GM06990 (cell line): Measurements from ENCODE around the gene ELMO1.

Source experiments
- DNase-seq: peaks from one replicate; pipeline ENCODE4 v3.0.0-alpha.2; 2011; ENCODE audit not compliant: insufficient read length; ENCODE audit errors: extremely low read depth
- H3K27me3 ChIP-seq: replicated peaks from 2 replicates; pipeline ENCODE4 v1.6.0; 2011; ENCODE audit warnings: low read length; ENCODE audit not compliant: control insufficient read depth, insufficient read depth
- H3K36me3 ChIP-seq: 2 replicates; pipeline ENCODE4 v1.5.1; 2011; ENCODE audit warnings: low read length; ENCODE audit not compliant: control insufficient read depth, insufficient read depth
- H3K4me3 ChIP-seq: replicated peaks from 2 replicates; pipeline ENCODE4 v1.5.1; 2011; ENCODE audit warnings: low read depth, mild to moderate bottlenecking, control low read depth, low read length
- TF ChIP-seq, protein P1 (sequence below): IDR thresholded peaks from 2 replicates; pipeline ENCODE4 v1.5.1; 2011; ENCODE audit warnings: low read length, control low read depth, mild to moderate bottlenecking, inconsistent platforms; ENCODE audit not compliant: insufficient read depth, poor library complexity, severe bottlenecking

Gene ELMO1

DNA sequence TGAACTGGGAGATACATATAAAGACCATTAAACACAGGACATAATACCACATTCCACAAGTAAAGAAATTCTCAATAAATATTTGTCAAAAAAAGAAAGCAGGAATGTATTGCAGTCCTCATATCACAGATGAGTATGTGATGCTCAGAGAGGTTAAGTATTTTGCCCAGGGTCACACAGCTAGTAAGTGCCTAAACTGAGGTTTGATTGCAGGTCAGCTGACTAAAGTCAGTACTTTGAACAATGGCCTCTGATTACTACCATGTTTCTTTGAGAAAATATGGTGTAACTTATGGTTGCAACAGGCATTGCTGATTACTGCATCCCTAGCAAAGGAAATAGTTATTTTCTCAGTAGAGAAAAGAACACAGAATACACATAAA, 267.1 kb downstream of the ELMO1 start:
- Histone ChIP-seq H3K4me3 (no peak overlapping the region), H3K36me3 (no peaks in the 10 kb centered on the region; the same call in none of the 2 replicates), H3K27me3 (no peaks in the 10 kb centered on the region)
- no peak for DNase-seq
- TF ChIP-seq, protein P1, sequence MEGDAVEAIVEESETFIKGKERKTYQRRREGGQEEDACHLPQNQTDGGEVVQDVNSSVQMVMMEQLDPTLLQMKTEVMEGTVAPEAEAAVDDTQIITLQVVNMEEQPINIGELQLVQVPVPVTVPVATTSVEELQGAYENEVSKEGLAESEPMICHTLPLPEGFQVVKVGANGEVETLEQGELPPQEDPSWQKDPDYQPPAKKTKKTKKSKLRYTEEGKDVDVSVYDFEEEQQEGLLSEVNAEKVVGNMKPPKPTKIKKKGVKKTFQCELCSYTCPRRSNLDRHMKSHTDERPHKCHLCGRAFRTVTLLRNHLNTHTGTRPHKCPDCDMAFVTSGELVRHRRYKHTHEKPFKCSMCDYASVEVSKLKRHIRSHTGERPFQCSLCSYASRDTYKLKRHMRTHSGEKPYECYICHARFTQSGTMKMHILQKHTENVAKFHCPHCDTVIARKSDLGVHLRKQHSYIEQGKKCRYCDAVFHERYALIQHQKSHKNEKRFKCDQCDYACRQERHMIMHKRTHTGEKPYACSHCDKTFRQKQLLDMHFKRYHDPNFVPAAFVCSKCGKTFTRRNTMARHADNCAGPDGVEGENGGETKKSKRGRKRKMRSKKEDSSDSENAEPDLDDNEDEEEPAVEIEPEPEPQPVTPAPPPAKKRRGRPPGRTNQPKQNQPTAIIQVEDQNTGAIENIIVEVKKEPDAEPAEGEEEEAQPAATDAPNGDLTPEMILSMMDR, result no peak

DNA sequence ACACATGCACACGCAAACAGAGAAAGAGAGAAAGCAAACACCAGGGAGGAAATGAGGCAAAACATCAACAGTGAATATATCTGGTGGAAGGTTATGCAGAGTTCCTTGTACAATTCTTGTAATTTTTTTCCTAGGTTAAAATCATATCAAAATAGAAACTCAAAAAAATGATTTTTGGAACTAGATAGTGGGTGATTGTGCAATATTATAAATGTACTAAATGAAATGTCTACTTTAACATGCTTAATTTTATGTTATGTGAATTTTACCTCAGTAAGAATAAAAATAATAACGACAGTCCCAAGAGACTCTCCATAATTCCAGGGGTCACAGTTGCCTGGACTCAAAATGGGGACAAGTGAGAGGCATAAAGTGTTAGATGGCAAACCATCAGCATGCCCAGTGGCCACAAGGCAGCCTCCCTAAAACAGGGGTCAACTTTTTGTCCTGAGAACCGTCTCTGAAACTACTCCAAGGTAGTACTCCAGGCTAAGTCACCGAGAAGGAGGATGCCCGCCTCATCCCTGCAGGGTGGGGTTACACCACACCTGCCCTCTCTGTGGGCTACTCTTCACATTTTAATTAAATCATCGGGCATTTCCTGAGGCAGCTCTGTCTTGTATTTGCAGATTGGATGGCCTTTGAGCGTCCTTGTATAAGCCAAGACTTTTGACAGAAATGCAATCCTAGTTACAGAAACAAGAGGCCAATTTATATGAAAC, 267.7 kb downstream of the ELMO1 start:
- H3K4me3 ChIP-seq, result no peak overlapping the region
- H3K27me3 ChIP-seq, result no peaks in the 10 kb centered on the region
- no peak for DNase-seq
- no peaks in the 10 kb centered on the region; the same call in none of the 2 replicates for H3K36me3 ChIP-seq
- TF ChIP-seq, protein P1, result no peak

DNA sequence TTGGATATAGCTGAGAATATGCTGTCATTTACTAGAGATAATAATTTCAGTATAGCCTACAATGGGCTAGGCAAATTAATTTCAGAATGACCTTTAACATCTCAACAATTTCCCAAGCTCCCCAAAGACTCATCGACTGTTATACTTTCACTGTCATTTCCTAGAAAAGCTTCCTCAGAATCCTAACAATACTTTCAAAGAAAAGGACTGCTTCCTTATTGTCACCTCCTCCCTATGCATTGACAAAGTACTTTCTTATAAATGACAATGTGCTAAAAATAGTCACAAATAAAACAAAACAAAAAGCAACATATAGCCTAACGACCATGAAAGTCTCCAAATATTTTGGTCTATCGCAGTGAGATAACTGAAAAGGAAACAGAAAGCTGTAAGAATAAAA, 272.6 kb downstream of the ELMO1 start:
- no peak overlapping the region for H3K4me3 ChIP-seq
- no peak for DNase-seq
- H3K27me3 ChIP-seq, result no peaks in the 10 kb centered on the region
- H3K36me3 ChIP-seq, result no peaks in the 10 kb centered on the region; the same call in none of the 2 replicates
- TF ChIP-seq, protein P1, result no peak

DNA sequence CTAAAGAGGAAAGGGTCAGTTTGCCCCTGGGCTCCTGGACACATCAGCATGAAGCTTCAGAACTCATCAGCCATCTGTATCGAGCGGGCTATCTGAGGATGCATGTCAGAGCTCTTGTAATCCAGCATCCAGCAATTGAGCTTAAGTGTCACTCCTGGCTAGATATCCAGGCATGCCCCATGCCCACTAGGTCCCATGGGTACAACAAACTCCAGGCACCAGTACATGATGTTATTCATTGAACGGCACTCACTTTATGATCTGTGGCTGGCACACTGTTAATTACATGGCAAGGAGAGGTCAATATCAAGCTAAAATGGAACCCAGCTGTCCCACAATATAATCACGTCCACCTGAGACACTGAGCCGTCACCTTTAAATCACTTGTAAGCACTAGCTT, 274.2 kb downstream of the ELMO1 start:
- Histone ChIP-seq H3K36me3 (peaks cover 5% of the 10 kb centered on the region), H3K27me3 (no peaks in the 10 kb centered on the region), H3K4me3 (no peak overlapping the region)
- no peak for DNase-seq
- TF ChIP-seq, protein P1, result no peak

DNA sequence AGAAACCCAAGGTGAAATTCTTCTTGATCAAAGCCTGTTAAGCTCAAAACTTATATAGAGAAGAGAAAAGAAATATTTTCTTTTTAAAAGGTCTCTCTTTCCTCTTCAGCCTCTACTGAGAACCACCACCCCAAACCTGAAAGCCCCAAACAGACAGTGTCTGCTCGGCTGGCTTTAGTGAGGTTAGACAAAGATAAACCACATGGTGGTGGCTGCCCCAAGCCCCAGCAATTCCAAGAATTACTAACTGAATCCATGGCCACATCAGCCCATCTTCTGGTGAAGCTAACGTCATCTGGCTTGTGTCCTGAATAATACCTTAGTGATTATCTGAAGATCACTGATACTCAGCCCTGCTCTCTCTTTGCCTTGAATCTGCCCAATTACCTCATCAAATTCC, 275.0 kb downstream of the ELMO1 start:
- H3K27me3 ChIP-seq, result no peaks in the 10 kb centered on the region
- H3K4me3 ChIP-seq, result no peak overlapping the region
- peaks cover 5% of the 10 kb centered on the region for H3K36me3 ChIP-seq
- TF ChIP-seq, protein P1, result no peak
- DNase-seq, result no peak

DNA sequence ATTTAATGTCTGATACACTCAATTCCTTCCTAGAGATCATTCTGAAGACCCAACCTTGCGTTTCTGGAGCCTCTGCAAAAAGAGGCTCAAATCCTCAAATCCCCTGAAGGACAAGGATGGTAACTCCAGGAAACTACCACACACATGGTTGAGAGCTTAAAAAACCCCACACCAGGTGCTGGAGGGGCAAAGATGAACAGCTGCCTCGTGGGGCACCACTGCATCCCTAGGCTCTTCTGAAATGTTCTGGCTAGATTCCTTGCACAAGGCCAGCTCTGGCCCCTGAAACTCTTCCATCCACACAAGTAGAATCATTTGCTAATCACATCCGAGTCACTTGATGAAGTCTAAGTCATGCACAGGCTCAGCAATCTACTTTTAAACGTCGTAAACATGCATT, 286.6 kb downstream of the ELMO1 start:
- Histone ChIP-seq H3K36me3 (no peaks in the 10 kb centered on the region), H3K4me3 (no peak overlapping the region), H3K27me3 (no peaks in the 10 kb centered on the region)
- DNase-seq, result no peak
- TF ChIP-seq, protein P1, result no peak
